ENCODE results near the gene OPRL1.

Gene OPRL1

GRCh38 chr20:64083378-64083803 lies 3.5 kb downstream of the OPRL1 start (continued):
- TF ChIP-seq ZNF335 (tag by site-specific recombination; conservative IDR thresholded peaks at IDR 0.05) = peak; percentile 78
- no peak for TF ChIP-seq ZNF416 (tag by site-specific recombination; IDR thresholded peaks at IDR 0.05)
- TF ChIP-seq ZBTB7A (tag by site-specific recombination; IDR thresholded peaks at IDR 0.05; ENCODE audit: low read depth) = 0 out of 2 replicates have a peak, but pooled peaks have one; percentile 71
- 0 out of 2 replicates have a peak, but pooled peaks have one; percentile 22 for TF ChIP-seq BCL11A (tag by site-specific recombination; IDR thresholded peaks at IDR 0.05; ENCODE audit: low read depth)
- TF ChIP-seq ZBTB20 (tag by site-specific recombination; IDR thresholded peaks at IDR 0.05) = no peak; the same call in 1 of the 2 replicates

- POLR2A ChIA-PET = interaction anchor here (1.1 to 2.9 kb wide), 3 partner anchors 19 to 46 kb away, joined by 3 to 13 read pairs (median 4); partner anchors contain the start of gene TCEA2
- CTCF ChIA-PET = interaction anchor here (0.5 to 4.8 kb wide), 11 partner anchors 17 to 544 kb away, joined by 3 to 35 read pairs (median 4); no protein-coding TSS in a partner anchor
- no peaks in the 10 kb centered on the region for H3K9me3 ChIP-seq (ENCODE audit: control insufficient read depth, insufficient read depth, low read depth, low read length)
- no peak within 1 kb of the TSS; the same call in 1 of the 2 replicates for H3K27ac ChIP-seq (ENCODE audit: extremely low read depth, low read depth, low read length)
- H3K36me3 ChIP-seq (ENCODE audit: control insufficient read depth in 2 of 2, insufficient read depth in 1 of 2, low read length in 2 of 2) = no peaks in the 10 kb centered on the region
- peak within 1 kb of the TSS; percentile 35 for H3K4me3 ChIP-seq (ENCODE audit: low read depth, low read length)
- H3K4me1 ChIP-seq (ENCODE audit: control insufficient read depth, insufficient read depth, low read length) = peaks cover under 1% of the 10 kb centered on the region
- TF ChIP-seq ZNF354C (tag by site-specific recombination; IDR thresholded peaks at IDR 0.05; ENCODE audit: borderline replicate concordance, low read depth) (no peak), ZNF664 (tag by site-specific recombination; IDR thresholded peaks at IDR 0.05) (no peak), ZNF214 (tag by site-specific recombination; IDR thresholded peaks at IDR 0.05; ENCODE audit: borderline replicate concordance) (no peak), ZNF76 (tag by site-specific recombination; IDR thresholded peaks at IDR 0.05; ENCODE audit: borderline replicate concordance, low read depth) (peak; percentile 11; the same call in 1 of the 2 replicates), ZFP3 (tag by site-specific recombination; IDR thresholded peaks at IDR 0.05; ENCODE audit: low read depth) (no peak), BCL6B (tag by site-specific recombination; IDR thresholded peaks at IDR 0.05) (no peak), ZNF335 (tag by site-specific recombination; conservative IDR thresholded peaks at IDR 0.05) (peak; percentile 77), ZNF488 (tag by site-specific recombination; IDR thresholded peaks at IDR 0.05) (no peak), OVOL3 (tag by site-specific recombination; IDR thresholded peaks at IDR 0.05) (no peak), ZNF324 (tag by site-specific recombination; IDR thresholded peaks at IDR 0.05) (no peak), ZNF184 (tag by site-specific recombination; IDR thresholded peaks at IDR 0.05) (no peak), ZNF174 (tag by site-specific recombination; IDR thresholded peaks at IDR 0.05) (no peak), ZNF510 (tag by site-specific recombination; IDR thresholded peaks at IDR 0.05; ENCODE audit: insufficient replicate concordance) (no peak), ZNF777 (tag by site-specific recombination; IDR thresholded peaks at IDR 0.05; ENCODE audit: borderline replicate concordance) (no peak), HOXD13 (CRISPR knock-in tag; IDR thresholded peaks at IDR 0.05; ENCODE audit: borderline replicate concordance) (no peak), ZNF211 (tag by site-specific recombination; IDR thresholded peaks at IDR 0.05; ENCODE audit: low read depth) (no peak), ZNF692 (tag by site-specific recombination; IDR thresholded peaks at IDR 0.05) (no peak), ZNF404 (tag by site-specific recombination; IDR thresholded peaks at IDR 0.05) (no peak), ZNF280C (tag by site-specific recombination; IDR thresholded peaks at IDR 0.05) (no peak), ZNF670 (tag by site-specific recombination; IDR thresholded peaks at IDR 0.05; ENCODE audit: low read depth) (no peak), ZBTB26 (tag by site-specific recombination; optimal IDR thresholded peaks at IDR 0.05) (peak; percentile 86), ZNF785 (tag by site-specific recombination; IDR thresholded peaks at IDR 0.05) (no peak)
Measured at GRCh38 chr20:64083804-64084684, 4.2 kb downstream of the OPRL1 start, which contains the start of gene LKAAEAR1. Gene LKAAEAR1, minus strand, starts transcription at chr20:64084398. Its CDS starts 179 bp downstream, at chr20:64084219.

Measured in HEK293 (cell line).